ENCODE results near the gene DAB2IP.

DAB2IP gene

DNA sequence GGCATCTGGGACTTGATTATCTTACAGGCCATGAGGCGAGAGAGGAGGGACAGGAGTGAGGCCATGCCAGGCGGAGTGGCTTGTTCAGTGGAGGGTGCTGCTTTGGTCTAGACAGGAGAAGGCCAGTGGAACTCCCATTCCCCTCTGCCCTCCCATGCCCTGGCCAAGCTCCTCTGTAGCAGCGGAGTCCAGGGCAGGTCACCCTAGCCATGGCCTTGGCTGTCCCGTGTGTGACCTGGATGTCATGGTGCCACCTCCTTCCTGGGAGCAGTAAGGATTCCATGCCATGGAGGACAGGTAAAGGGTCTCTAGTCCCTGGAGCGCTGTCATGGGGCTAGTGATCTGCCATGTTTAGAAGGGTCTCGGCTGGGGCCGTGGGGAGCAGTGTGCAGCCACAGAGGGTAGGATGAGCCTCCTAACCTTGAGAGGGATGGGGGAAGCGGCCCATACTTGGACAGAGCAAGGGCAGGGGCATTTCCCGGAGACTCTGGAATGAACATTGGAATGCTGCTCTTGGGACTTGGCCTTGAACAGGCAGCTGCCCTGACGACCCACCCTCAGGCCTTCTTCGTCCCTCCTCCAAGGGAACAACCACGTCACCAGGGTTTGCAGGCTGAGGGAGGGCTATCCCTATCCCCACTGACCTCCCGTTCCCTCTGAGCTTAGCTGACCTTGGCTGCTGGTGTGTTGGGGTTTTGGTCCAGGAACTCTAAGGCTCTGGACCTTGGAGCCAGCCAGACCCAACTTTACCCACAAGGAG, 100.4 kb downstream of the DAB2IP start:
- Histone ChIP-seq H3K4me3 (ENCODE audit: low read depth in 1 of 2, low read length in 2 of 2) (no peak overlapping the region), H3K9ac (ENCODE audit: low read depth, low read length) (no peak overlapping the region), H3K36me3 (ENCODE audit: insufficient read depth, low read length) (no peaks in the 10 kb centered on the region), H3K9me3 (ENCODE audit: insufficient read depth, low read length, severe bottlenecking) (no peaks in the 10 kb centered on the region), H3K27me3 (ENCODE audit: insufficient read depth, low read length, poor library complexity) (no peaks in the 10 kb centered on the region), H3K4me2 (ENCODE audit: insufficient read depth, low read length) (no peak overlapping the region), H4K20me1 (ENCODE audit: insufficient read depth, low read length) (no peaks in the 10 kb centered on the region; the same call in 1 of the 2 replicates), H3K27ac (ENCODE audit: low read length) (no peak overlapping the region), H2AFZ (ENCODE audit: low read depth, low read length) (no peak overlapping the region), H3K4me1 (ENCODE audit: insufficient read depth, low read length) (peaks cover 11% of the 10 kb centered on the region; the same call in 1 of the 2 replicates), H3K79me2 (ENCODE audit: insufficient read depth, low read length) (no peaks in the 10 kb centered on the region)
- TF ChIP-seq, protein P1, sequence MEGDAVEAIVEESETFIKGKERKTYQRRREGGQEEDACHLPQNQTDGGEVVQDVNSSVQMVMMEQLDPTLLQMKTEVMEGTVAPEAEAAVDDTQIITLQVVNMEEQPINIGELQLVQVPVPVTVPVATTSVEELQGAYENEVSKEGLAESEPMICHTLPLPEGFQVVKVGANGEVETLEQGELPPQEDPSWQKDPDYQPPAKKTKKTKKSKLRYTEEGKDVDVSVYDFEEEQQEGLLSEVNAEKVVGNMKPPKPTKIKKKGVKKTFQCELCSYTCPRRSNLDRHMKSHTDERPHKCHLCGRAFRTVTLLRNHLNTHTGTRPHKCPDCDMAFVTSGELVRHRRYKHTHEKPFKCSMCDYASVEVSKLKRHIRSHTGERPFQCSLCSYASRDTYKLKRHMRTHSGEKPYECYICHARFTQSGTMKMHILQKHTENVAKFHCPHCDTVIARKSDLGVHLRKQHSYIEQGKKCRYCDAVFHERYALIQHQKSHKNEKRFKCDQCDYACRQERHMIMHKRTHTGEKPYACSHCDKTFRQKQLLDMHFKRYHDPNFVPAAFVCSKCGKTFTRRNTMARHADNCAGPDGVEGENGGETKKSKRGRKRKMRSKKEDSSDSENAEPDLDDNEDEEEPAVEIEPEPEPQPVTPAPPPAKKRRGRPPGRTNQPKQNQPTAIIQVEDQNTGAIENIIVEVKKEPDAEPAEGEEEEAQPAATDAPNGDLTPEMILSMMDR (IDR thresholded peaks at IDR 0.05; ENCODE audit: borderline replicate concordance, extremely low read depth, low read length, poor library complexity, severe bottlenecking): no peak
- no peak for TF ChIP-seq EZH2 (IDR thresholded peaks at IDR 0.05; ENCODE audit: borderline replicate concordance, low read depth, low read length, severe bottlenecking)
- ATAC-seq (ENCODE audit: insufficient read depth, low read depth): no peak
- no peak for DNase-seq

GRCh38 chr9:121752929-121753328, 101.5 kb downstream of the DAB2IP start:
- no peak overlapping the region for H3K4me3 ChIP-seq (ENCODE audit: low read depth in 1 of 2, low read length in 2 of 2)
- H4K20me1 ChIP-seq (ENCODE audit: insufficient read depth, low read length): no peaks in the 10 kb centered on the region; the same call in 1 of the 2 replicates
- no peak for DNase-seq
- TF ChIP-seq EZH2 (IDR thresholded peaks at IDR 0.05; ENCODE audit: borderline replicate concordance, low read depth, low read length, severe bottlenecking): no peak
- TF ChIP-seq, protein P1 (IDR thresholded peaks at IDR 0.05; ENCODE audit: borderline replicate concordance, extremely low read depth, low read length, poor library complexity, severe bottlenecking): no peak
- no peak overlapping the region for H3K9ac ChIP-seq (ENCODE audit: low read depth, low read length)
- H3K27ac ChIP-seq (ENCODE audit: low read length): no peak overlapping the region
- no peak for ATAC-seq (ENCODE audit: insufficient read depth, low read depth)
- no peaks in the 10 kb centered on the region for H3K27me3 ChIP-seq (ENCODE audit: insufficient read depth, low read length, poor library complexity)
- H3K4me2 ChIP-seq (ENCODE audit: insufficient read depth, low read length): no peak overlapping the region
- H2AFZ ChIP-seq (ENCODE audit: low read depth, low read length): no peak overlapping the region
- no peaks in the 10 kb centered on the region for H3K79me2 ChIP-seq (ENCODE audit: insufficient read depth, low read length)
- no peaks in the 10 kb centered on the region for H3K36me3 ChIP-seq (ENCODE audit: insufficient read depth, low read length)
- H3K9me3 ChIP-seq (ENCODE audit: insufficient read depth, low read length, severe bottlenecking): no peaks in the 10 kb centered on the region
- H3K4me1 ChIP-seq (ENCODE audit: insufficient read depth, low read length): peaks cover 5% of the 10 kb centered on the region; the same call in 1 of the 2 replicates

DNA sequence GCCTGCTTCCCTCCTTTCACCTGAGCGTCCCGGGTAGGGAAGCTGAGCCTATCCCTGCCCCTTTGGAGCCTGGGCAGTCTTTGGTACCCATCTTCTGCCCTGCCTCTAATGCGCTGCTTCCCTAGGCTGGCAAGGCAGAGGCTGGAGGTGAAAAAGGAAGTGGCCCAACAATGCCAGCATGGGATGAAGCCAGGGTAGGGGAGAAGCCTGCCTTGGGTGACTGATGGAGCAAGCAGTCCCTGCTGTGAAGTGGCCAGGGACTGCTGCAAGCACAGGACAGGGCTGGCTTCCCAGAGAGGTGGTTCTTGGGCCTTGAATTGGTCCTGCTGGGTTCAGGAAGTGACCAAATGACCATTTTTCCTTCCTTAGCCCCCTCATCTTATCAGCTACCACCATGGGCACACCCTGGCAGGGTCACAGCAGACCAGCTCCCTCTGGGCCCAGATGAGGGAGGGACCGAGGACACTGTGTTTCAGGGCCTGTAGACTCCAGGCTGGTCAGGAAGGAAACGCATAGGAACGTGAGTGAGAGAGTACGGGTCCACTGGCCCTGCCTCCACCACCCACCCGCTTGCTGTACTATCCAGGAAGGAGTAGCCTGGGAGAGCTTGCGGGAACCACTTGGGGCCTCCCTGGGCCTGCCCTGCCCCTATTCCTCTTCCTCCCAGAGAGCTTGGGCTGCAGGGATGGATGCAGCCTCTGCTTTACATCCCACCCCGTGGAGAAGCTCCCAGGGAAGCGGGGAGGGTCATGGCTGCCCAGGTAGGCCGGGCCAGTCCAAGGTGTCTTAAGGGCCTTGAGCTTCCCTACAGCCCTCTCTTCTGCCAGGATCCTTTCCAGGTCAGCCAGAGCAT, 102.6 kb downstream of the DAB2IP start:
- ATAC-seq (ENCODE audit: insufficient read depth, low read depth) (no peak), DNase-seq (no peak)
- H3K9me3 ChIP-seq (ENCODE audit: insufficient read depth, low read length, severe bottlenecking): no peaks in the 10 kb centered on the region
- H3K9ac ChIP-seq (ENCODE audit: low read depth, low read length): no peak overlapping the region
- H3K4me1 ChIP-seq (ENCODE audit: insufficient read depth, low read length): no peaks in the 10 kb centered on the region
- TF ChIP-seq, protein P1 (IDR thresholded peaks at IDR 0.05; ENCODE audit: borderline replicate concordance, extremely low read depth, low read length, poor library complexity, severe bottlenecking): no peak
- no peak for TF ChIP-seq EZH2 (IDR thresholded peaks at IDR 0.05; ENCODE audit: borderline replicate concordance, low read depth, low read length, severe bottlenecking)
- no peaks in the 10 kb centered on the region for H3K79me2 ChIP-seq (ENCODE audit: insufficient read depth, low read length)
- H4K20me1 ChIP-seq (ENCODE audit: insufficient read depth, low read length): no peaks in the 10 kb centered on the region; the same call in 1 of the 2 replicates
- H2AFZ ChIP-seq (ENCODE audit: low read depth, low read length): no peak overlapping the region
- H3K27ac ChIP-seq (ENCODE audit: low read length): no peak overlapping the region
- no peak overlapping the region for H3K4me3 ChIP-seq (ENCODE audit: low read depth in 1 of 2, low read length in 2 of 2)
- H3K4me2 ChIP-seq (ENCODE audit: insufficient read depth, low read length): no peak overlapping the region
- H3K36me3 ChIP-seq (ENCODE audit: insufficient read depth, low read length): no peaks in the 10 kb centered on the region
- no peaks in the 10 kb centered on the region for H3K27me3 ChIP-seq (ENCODE audit: insufficient read depth, low read length, poor library complexity)

All from DND-41 (cell line).